GM19468 (cell line): ENCODE data around the gene UGT1A5.

Experiments used
- ATAC-seq: cut with Tn5 transposase; IDR thresholded peaks from one replicate; pipeline ENCODE4 v1.9.1; 2021; ENCODE audit warnings: mild to moderate bottlenecking, moderate library complexity, moderate number of reproducible peaks; ENCODE audit not compliant: unreplicated experiment; ENCODE audit errors: extremely low read depth

UGT1A5 gene

DNA sequence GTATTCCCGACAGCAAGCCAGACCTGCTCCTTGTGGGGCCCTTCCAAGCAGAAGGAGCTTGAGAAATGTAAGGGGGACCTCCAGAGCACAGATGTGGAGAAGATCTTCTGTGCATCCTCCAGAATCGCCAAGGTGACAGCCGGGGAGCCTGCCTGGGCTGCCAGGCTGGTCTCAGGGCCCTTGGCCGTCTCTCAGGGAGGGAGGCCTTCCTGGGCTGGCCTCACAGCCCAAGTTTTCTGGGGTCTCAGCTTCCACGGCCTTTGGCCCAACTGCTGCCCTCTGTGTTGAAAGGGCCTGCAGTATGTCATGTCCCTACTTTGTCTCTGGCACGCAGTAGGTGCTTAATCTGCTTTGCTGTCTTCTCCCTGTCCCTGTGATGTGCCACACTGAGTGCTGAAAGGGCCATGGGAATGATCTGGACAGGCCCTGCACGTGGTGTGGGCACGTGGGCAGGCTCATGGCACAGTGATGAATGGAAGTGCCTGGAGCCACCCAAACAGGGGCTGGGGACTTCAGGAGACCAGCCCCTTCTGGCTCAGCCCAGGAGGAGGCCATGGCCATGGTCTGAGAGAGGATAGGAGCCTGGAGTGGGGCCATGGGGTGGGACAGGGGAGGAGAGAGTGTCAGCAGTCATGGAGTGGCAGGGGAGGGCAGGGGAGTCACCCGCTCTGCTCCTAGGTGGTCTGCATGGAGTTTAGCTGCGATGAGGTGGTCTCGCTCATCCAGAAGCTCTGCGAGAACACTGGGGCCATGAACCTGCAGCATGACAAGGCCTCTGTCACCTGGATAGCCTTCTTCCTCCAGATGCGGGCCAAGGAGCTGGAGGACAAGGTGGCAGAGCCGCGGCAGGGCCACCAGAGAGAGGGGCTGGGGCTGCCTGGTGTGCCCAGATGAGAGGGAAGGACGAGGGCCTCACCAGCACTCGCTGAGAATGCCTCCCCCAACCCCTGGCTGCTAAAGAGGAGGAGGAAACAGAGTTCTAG is 106.2 kb downstream of the UGT1A5 start:
- ATAC-seq, result no peak

DNA sequence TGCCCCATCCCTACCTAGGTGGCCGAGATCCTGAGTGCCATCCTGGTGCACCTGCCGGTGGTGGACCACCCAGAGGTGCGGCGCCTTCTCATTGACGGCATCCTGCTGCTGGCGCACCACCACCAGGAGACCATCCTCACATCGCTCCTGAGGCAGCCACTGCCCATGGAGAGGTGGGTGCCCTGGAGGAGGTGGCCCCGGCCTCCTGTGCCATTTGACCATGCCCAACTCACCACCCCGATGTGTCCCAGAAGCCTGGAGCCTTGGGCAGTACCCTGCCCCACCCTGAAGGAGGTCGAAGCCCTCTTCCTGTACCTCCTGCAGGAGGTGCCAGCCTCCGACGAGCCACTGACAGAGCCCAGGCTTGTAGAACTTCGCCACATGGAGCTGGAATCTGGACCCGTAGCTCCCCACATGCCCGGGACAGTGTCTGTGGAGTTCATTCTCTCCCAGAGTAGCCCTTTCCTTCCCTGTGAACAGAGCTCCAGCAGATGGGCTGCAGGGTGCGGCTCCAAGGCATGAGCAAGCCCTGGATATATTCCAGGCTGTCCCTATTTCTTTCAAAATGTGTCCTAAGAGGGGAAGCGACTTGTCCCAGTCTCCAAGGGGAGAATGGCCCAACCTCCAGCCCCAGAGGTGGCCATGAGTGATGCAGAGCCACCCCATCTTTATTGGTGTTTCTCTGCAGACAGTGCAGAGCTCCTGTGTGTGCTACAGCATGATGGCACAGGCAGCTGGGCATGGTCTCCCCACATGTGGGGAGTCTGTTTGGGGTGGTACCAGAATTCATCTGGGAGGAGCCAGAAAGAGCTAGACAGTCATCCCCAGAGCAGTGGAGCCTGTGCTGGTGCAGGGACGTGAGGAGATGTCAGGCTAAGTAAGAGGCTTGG is 107.4 kb downstream of the UGT1A5 start:
- ATAC-seq, result no peak

DNA sequence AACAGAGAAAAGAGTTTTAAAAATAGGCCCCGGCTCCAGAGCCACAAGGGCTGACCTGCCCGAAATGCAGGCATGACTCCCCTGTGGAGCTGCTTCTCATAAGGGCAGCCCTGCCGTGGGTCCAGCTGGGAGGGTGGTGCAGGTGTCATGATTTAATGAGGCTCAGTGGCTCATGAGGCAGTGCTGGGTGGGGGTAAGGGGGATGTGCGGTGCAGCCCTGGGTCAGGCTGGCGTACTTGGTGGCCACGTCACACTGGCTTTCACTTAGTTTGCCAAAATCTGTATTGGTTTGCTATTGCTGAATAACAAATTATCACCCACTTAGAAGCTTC is 108.0 kb downstream of the UGT1A5 start:
- ATAC-seq, result no peak

DNA sequence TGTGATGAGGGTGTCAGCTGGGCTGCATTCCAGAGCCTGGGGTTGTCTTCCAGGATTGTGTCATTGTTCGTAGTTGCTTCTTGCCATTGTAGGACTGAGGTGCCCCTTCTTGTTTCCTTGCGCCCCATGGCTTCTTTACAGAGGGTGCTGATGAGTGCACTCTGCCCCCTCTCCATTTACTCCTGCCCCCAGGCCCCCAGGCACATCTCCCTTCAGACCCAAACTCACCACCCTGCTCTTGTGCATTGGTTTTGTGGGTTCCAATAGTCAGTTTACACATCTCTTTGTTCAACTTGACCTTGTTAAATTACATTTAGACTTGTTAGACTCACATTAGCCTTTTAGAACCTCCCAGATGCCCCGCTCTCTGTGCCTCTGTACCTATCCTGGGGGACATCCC is 108.5 kb downstream of the UGT1A5 start:
- no peak for ATAC-seq

DNA sequence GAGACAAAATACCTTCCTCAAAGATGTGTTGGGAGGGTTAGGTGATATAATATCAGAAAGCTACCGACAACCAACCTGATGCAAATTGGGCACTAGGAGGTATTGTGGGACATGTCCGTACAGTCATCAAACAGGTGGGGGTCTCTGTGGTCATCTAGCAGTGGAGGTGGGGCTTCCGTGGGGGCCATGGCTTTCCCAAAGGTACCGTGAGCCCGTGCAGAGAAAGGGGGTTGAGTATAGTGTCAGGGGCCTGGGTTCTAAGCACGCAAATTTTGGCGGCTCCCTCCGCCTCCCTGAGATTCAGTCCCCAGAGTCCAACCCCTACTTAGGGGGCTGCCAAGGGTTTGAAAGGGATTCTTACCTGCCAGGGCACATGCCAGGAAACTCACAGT is 109.0 kb downstream of the UGT1A5 start:
- no peak for ATAC-seq

DNA sequence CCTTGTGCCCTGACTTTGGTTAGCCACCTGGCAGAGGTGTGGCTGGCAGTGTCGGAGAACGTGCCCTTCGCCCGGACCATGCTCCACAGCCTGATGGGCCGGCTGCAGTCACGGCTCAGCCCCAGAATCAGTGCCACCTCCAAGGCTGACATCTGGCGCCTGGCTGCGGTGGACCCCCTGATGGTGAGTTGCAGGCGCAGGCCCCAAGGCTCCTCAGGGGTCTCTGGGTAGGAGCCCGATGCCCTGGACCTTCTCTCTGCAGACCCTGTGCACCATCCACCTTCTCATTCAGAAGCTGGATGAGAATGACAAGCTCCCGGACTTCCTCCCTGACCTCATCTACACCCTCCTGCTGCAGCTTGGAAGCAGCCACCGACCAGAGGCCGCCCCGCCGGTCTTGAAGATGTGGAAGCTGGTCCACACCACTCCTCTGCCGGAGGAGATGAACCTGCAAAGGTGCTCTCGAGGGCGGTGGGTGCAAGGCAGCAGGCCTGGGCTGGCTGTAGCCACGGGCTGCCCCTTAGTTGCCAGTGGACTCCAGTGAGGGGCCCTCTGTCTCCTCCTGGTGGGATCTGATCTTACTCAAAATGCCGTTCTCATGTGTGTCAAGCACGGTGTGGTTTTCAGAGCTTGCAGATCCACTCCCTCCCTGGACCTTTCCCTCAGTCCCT is 109.5 kb downstream of the UGT1A5 start:
- ATAC-seq, result no peak
